ENCODE measurements around the gene TMEM117. TPM values are rescaled to one million over a fixed set of nuclear protein-coding genes. Genes with fewer than 3 reads are reported as not detected.

The TMEM117 gene
- total and polyA plus RNA-seq, 7 donors = 1.9 to 4.7 (median 3.9) TPM

DNA sequence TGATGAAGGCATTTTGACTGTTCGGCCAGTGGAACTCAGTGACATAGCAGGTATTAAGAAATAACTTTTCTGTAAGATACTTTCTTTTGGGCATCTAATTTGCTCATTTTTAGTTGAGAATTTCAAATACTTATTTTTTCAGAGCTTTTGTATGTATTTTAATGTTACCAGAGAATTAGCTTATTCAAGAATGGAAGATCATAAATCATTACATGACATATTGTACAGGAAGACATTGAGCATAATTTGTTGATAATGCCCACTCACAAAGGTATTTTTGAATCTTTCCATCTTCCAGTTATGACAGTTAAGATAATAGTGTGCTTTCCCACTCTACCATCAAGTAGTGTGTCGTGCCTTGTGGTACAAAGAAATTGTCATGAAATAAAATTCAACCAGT is 36.5 kb downstream of the TMEM117 start:
- ATAC-seq = no peak
- DNase-seq = no peak
- no peak overlapping the region for H3K27ac ChIP-seq
- no peaks in the 10 kb centered on the region for H3K27me3 ChIP-seq (ENCODE audit: insufficient read depth in 3 of 3, low read length in 2 of 3)
- no peaks in the 10 kb centered on the region for H3K36me3 ChIP-seq (ENCODE audit: insufficient read depth in 1 of 2, low read depth in 1 of 2)
- WGBS, 3 donors = 88 to 94% (median 89%) methylated on average over 2 of the region's 2 CpGs
- no peak overlapping the region for H3K4me3 ChIP-seq
- intact Hi-C loops (cut with DNase I) = loop anchor here in 1 of 2 donors (2.0 kb wide), 1 partner anchor 30 kb away; no protein-coding TSS in a partner anchor
- TF ChIP-seq, protein P1, sequence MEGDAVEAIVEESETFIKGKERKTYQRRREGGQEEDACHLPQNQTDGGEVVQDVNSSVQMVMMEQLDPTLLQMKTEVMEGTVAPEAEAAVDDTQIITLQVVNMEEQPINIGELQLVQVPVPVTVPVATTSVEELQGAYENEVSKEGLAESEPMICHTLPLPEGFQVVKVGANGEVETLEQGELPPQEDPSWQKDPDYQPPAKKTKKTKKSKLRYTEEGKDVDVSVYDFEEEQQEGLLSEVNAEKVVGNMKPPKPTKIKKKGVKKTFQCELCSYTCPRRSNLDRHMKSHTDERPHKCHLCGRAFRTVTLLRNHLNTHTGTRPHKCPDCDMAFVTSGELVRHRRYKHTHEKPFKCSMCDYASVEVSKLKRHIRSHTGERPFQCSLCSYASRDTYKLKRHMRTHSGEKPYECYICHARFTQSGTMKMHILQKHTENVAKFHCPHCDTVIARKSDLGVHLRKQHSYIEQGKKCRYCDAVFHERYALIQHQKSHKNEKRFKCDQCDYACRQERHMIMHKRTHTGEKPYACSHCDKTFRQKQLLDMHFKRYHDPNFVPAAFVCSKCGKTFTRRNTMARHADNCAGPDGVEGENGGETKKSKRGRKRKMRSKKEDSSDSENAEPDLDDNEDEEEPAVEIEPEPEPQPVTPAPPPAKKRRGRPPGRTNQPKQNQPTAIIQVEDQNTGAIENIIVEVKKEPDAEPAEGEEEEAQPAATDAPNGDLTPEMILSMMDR (IDR thresholded peaks at IDR 0.05) = no peak
- no peaks in the 10 kb centered on the region for H3K4me1 ChIP-seq
- H3K9me3 ChIP-seq = no peaks in the 10 kb centered on the region

DNA sequence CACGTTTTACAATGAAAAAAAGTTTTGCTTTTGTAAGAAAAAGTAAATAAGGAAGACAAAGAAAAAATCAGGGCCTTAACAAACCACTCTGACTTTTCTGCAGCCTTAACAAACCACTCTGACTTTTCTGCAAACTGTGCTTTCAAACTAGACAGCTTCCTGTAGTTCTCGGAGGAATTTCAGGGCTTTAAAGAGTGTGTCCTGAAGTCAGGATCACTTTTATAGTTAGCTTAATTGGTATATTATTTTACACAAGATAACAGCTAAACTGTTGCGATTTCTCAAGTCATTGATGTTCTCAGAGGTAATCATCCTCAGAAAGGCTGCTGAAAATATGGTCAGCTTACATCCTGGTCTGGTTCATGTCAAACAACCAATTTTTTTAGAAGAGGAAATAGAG is 42.2 kb downstream of the TMEM117 start:
- TF ChIP-seq, protein P1 (IDR thresholded peaks at IDR 0.05) = no peak
- WGBS, 3 donors = 73 to 80% (median 73%) methylated on average over 3 of the region's 3 CpGs
- Histone ChIP-seq H3K9me3 (no peaks in the 10 kb centered on the region), H3K36me3 (ENCODE audit: insufficient read depth in 1 of 2, low read depth in 1 of 2) (no peaks in the 10 kb centered on the region), H3K27ac (no peak overlapping the region), H3K27me3 (ENCODE audit: insufficient read depth in 3 of 3, low read length in 2 of 3) (no peaks in the 10 kb centered on the region), H3K4me3 (no peak overlapping the region), H3K4me1 (peaks cover 18% of the 10 kb centered on the region)
- intact Hi-C loops (cut with DNase I) = no loop called here
- ATAC-seq (no peak), DNase-seq (no peak)

DNA sequence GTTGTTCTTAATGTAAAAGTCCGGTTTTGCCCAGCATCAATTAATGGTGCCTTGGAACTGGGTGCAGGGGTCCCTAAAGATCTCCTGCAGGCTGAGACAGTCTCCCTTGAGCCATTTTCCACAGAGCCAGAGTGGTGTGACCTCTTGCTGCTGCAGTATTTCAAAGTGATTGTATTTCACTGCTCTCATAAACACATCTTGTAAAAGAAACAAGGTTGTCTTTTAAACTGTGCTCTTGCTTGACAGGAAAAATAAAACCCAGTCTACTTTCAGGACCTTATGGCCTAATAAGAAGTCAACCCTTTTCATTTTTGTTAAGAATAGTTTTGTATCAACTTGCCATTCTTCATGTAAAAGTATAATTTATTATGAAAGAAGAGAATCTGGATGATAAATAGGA is 44.7 kb downstream of the TMEM117 start:
- Histone ChIP-seq H3K36me3 (ENCODE audit: insufficient read depth in 1 of 2, low read depth in 1 of 2) (no peaks in the 10 kb centered on the region), H3K4me1 (peaks cover 18% of the 10 kb centered on the region), H3K4me3 (no peak overlapping the region), H3K27me3 (ENCODE audit: insufficient read depth in 3 of 3, low read length in 2 of 3) (no peaks in the 10 kb centered on the region), H3K27ac (no peak overlapping the region), H3K9me3 (no peaks in the 10 kb centered on the region)
- ATAC-seq (peak in 1 of 4 donors; percentile 37), DNase-seq (no peak)
- TF ChIP-seq, protein P1 (IDR thresholded peaks at IDR 0.05) = no peak
- 32 to 44% (median 41%) methylated on average over 1 of the region's 1 CpG for WGBS, 3 donors
- intact Hi-C loops (cut with DNase I) = loop anchor here (5.0 to 10.0 kb wide), 4 partner anchors 103 to 436 kb away; partner anchors contain the start of genes IRAK4 (in 1 of the 2) and PUS7L (in 1 of the 2)

DNA sequence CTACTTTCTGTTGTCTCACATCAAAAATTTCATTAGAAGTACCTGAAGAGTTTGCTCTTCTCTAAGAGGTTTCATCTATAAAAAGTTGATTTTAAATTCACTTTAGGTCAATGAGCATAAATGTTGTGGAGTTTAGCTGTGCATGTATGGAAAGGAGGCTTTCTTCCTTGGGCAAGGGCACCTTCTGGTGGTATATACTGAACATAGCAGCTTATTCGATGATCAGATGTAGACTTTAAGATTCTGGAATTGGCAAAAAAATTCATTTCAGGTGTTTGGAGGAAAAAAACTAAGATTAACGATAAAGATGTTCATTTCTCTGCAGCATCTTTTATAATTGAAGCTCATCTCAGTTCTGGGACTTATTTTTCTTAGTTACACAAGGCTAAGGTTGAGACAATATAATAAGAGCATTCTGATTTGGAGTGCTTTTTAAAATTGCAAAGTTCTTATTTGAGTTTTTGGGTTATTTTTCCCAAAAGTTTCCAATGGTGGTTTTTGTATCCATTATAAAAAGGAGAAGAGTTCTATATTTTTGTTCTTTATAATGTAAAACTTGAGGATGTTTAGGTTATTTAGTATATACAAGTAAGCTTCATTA is 46.8 kb downstream of the TMEM117 start:
- Histone ChIP-seq H3K36me3 (ENCODE audit: insufficient read depth in 1 of 2, low read depth in 1 of 2) (no peaks in the 10 kb centered on the region), H3K27ac (no peak overlapping the region), H3K9me3 (no peaks in the 10 kb centered on the region), H3K4me1 (peaks cover 25% of the 10 kb centered on the region), H3K27me3 (ENCODE audit: insufficient read depth in 3 of 3, low read length in 2 of 3) (no peaks in the 10 kb centered on the region), H3K4me3 (no peak overlapping the region)
- intact Hi-C loops (cut with DNase I) = loop anchor here (5.0 to 10.0 kb wide), 4 partner anchors 105 to 438 kb away; partner anchors contain the start of genes IRAK4 (in 1 of the 2) and PUS7L (in 1 of the 2)
- DNase-seq = no peak
- TF ChIP-seq, protein P1 (IDR thresholded peaks at IDR 0.05) = peak; percentile 85
- peak; percentile 71 to 89 (median 76) for ATAC-seq
- WGBS, 3 donors = 20 to 28% (median 21%) methylated on average over 2 of the region's 2 CpGs

All from psoas muscle (tissue), 8 donors.